Activated T-helper 2 cell treated with anti-CD3 and anti-CD28 coated beads, Interferon-gamma antibody, Interleukin-2, Interleukin-4, amounts not matched to agents 10 μg/mL and 5 μg/mL and 100 μg/mL, durations not matched to agents 14 hours and 24 hours and 36 hours (primary cell): ENCODE results near the gene KIF5C. TPM values are rescaled to one million over a fixed set of nuclear protein-coding genes. Genes with fewer than 3 reads are reported as not detected.
"Not testable (repeated sequence)": the region's sequence is repeated elsewhere in the genome, so short reads cannot be mapped to it uniquely, and the experiment has no call there.

Experiments used
- DNase-seq: peaks from one replicate; pipeline ENCODE4 v3.0.0; 2021; ENCODE audit warnings: low spot score
- H3K27ac Mint-ChIP-seq: one replicate; pipeline ENCODE4 v1.8.0; 2021; ENCODE audit warnings: mixed read lengths
- H3K27me3 Mint-ChIP-seq: one replicate; pipeline ENCODE4 v1.8.0; 2021; ENCODE audit warnings: low read depth, mixed read lengths
- H3K36me3 Mint-ChIP-seq: one replicate; pipeline ENCODE4 v1.8.0; 2021; ENCODE audit warnings: low read depth, mixed read lengths
- H3K4me1 Mint-ChIP-seq: one replicate; pipeline ENCODE4 v1.8.0; 2021; ENCODE audit warnings: low read depth, mixed read lengths
- H3K4me3 Mint-ChIP-seq: one replicate; pipeline ENCODE4 v1.8.0; 2021; ENCODE audit warnings: low read depth, mild to moderate bottlenecking, moderate library complexity, mixed read lengths
- H3K9me3 Mint-ChIP-seq: one replicate; pipeline ENCODE4 v1.8.0; 2021; ENCODE audit warnings: mixed read lengths
- intact Hi-C: fragments of 100-400 bp; cut with micrococcal nuclease; formaldehyde crosslinking; loops from one replicate; pipeline ENCODE4 v1.15.1; 2023
- total RNA-seq: library from RNA; stranded (reverse); gene quantifications from 2 replicates; pipeline ENCODE4 v1.2.3, GENCODE V29; 2022

KIF5C gene
- total RNA-seq, result 12.9 and 17.3 TPM in 2 replicates

GRCh38 chr2:148874868-148875341, at the start of gene KIF5C:
KIF5C (plus strand) TSS chr2:148875227; CDS start chr2:148875618, 391 bp downstream.
- peak within 1 kb of the TSS; percentile 84 for H3K4me3 Mint-ChIP-seq
- DNase-seq, result peak; percentile 73
- H3K27me3 Mint-ChIP-seq, result peaks cover 21% of the 10 kb centered on the region
- H3K27ac Mint-ChIP-seq, result peak within 1 kb of the TSS; percentile 49
- H3K4me1 Mint-ChIP-seq, result peaks cover 14% of the 10 kb centered on the region
- H3K9me3 Mint-ChIP-seq, result peaks cover under 1% of the 10 kb centered on the region
- peaks cover 3% of the 10 kb centered on the region for H3K36me3 Mint-ChIP-seq
- intact Hi-C loops, result loop anchor here (1.0 to 5.0 kb wide), 6 partner anchors 52 to 855 kb away; partner anchors contain the start of genes EPC2 and ORC4

DNA sequence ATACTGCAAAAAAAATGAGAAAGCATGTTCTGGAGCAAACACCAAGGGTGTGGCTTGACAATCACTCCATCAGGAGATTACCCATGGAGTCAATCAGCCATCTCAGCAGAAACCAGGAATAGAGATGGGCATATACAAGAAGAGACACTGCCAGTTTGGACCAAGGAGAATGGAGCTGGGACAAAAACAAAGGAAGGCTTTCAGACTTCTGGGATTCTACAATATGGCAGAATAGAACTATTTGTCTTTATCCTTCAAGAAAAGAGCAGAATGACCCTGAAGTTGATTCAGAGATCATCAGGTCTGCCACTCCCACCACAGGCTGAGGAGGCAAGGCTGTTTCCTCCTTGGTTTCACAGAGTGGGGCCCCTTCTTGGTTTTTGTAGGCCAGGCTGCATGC, 48.2 kb upstream of the KIF5C start:
- Mint-ChIP-seq H3K9me3 (no peaks in the 10 kb centered on the region), H3K4me1 (no peaks in the 10 kb centered on the region), H3K4me3 (no peak overlapping the region), H3K36me3 (no peaks in the 10 kb centered on the region), H3K27me3 (no peaks in the 10 kb centered on the region), H3K27ac (no peak overlapping the region)
- DNase-seq, result no peak
- intact Hi-C loops, result no loop called here

DNA sequence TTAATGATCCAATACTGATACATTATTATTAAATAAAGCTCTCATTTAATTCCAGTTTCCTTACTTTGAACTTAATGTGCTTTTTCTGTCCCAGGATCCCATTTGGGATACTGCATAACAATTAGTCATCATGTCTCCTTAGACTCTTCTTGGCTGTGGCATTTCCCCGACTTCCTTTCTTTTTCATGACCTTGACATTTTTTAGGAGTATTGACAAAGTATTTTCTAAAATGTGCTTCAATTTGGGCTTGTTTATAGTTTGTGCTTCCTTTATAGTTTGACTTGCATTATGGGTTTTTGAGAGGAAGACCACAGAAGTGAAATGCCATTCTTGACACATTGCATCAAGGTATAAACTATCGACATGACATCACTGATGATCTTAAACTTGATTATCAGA, 46.1 kb upstream of the KIF5C start:
- H3K27ac Mint-ChIP-seq, result no peak overlapping the region
- H3K4me1 Mint-ChIP-seq, result no peaks in the 10 kb centered on the region
- no peak overlapping the region for H3K4me3 Mint-ChIP-seq
- no peaks in the 10 kb centered on the region for H3K9me3 Mint-ChIP-seq
- no peak for DNase-seq
- H3K27me3 Mint-ChIP-seq, result peaks cover 3% of the 10 kb centered on the region
- intact Hi-C loops, result no loop called here
- H3K36me3 Mint-ChIP-seq, result no peaks in the 10 kb centered on the region

DNA sequence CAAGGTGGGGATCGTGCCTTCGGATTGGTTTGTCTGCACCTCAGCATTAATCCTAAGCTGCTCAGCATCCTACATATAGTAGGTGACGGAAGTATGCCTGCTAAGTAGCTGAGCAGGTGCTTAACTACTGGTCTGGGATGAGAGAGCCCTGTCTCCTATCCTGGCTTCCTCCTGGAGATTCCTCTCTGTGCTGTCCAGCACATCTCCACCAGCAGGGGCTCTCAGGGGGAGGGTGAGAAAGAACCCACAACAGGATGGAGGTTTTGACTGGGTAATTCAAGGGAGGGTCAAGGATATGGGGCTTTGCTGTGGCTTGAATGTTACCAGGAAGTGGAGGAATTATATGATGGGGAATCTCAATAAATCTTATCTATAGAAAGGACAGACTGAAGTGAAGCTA, 45.4 kb upstream of the KIF5C start:
- H3K9me3 Mint-ChIP-seq, result no peaks in the 10 kb centered on the region
- H3K27me3 Mint-ChIP-seq, result peaks cover 3% of the 10 kb centered on the region
- DNase-seq, result no peak
- no peaks in the 10 kb centered on the region for H3K4me1 Mint-ChIP-seq
- H3K27ac Mint-ChIP-seq, result no peak overlapping the region
- H3K36me3 Mint-ChIP-seq, result no peaks in the 10 kb centered on the region
- intact Hi-C loops, result no loop called here
- no peak overlapping the region for H3K4me3 Mint-ChIP-seq

DNA sequence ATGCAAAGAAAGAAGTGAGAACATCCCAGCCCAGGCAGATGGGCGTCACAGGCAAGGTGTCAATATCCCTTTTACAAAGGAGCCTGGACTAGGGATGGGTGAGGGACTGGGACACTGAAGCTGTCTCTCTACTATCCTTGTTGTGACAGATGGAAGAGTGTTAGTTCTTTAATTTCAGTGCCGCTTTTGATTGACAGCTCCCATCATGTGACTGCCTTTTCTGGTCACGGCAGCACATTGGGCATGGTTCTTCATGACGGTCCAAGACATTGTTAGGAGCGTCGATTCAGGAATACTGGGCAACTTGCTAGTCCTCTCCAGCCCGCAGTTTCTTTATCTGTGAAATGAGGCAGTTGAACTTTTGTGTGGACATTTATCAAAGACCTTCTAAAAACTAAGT, 42.4 kb upstream of the KIF5C start:
- Mint-ChIP-seq H3K4me1 (no peaks in the 10 kb centered on the region), H3K27me3 (peaks cover 12% of the 10 kb centered on the region), H3K9me3 (no peaks in the 10 kb centered on the region), H3K36me3 (no peaks in the 10 kb centered on the region), H3K27ac (no peak overlapping the region), H3K4me3 (no peak overlapping the region)
- intact Hi-C loops, result no loop called here
- DNase-seq, result no peak

DNA sequence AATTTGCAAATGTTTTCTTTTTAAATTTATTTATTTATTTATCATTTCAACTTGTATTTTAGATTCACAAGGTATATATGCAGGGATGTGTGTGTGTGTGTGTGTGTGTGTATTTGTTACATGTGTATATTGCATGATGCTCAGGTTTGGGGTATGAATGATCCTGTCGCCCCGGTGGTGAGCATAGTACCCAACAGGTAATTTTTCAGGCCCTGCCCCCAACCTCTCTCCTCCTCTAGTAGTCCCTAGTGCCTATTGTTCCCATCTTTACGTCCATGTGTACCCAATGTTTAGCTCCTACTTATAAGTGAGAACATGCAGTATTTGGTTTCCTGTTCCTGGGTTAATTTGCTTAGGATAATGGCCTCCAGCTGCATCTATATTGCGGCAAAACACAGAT, 33.0 kb upstream of the KIF5C start:
- H3K4me3 Mint-ChIP-seq, result no peak overlapping the region
- H3K4me1 Mint-ChIP-seq, result no peaks in the 10 kb centered on the region
- DNase-seq, result no peak
- intact Hi-C loops, result no loop called here
- no peaks in the 10 kb centered on the region for H3K9me3 Mint-ChIP-seq
- no peaks in the 10 kb centered on the region for H3K36me3 Mint-ChIP-seq
- H3K27me3 Mint-ChIP-seq, result peaks cover 11% of the 10 kb centered on the region
- H3K27ac Mint-ChIP-seq, result no peak overlapping the region

DNA sequence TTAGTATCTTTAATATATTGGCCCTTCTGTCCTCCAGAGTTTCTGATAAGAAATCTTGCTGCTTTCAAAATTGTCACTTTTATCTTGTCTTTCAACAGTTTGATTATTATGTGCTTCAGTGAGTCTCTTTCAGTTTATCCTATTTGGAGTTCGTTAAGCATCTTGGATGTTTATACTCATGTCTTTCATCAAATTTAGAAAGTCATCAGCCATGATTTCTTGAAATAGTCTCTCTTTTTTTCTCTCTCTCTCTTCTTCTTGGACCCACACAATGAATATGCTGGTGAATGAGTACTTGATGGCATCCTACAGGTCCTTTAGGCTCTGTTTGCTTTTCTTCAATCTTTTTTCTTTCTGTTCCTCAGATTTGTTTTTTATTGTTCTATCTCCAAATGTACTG, 26.9 kb upstream of the KIF5C start:
- peaks cover 4% of the 10 kb centered on the region for H3K9me3 Mint-ChIP-seq
- H3K36me3 Mint-ChIP-seq, result no peaks in the 10 kb centered on the region
- no peak overlapping the region for H3K4me3 Mint-ChIP-seq
- H3K27me3 Mint-ChIP-seq, result peaks cover 20% of the 10 kb centered on the region
- no peak overlapping the region for H3K27ac Mint-ChIP-seq
- intact Hi-C loops, result no loop called here
- no peak for DNase-seq
- H3K4me1 Mint-ChIP-seq, result no peaks in the 10 kb centered on the region

- Mint-ChIP-seq H3K36me3 (no peaks in the 10 kb centered on the region), H3K4me1 (no peaks in the 10 kb centered on the region), H3K27ac (no peak overlapping the region), H3K4me3 (no peak overlapping the region), H3K9me3 (peaks cover 1% of the 10 kb centered on the region), H3K27me3 (peaks cover 30% of the 10 kb centered on the region)
- intact Hi-C loops, result no loop called here
- no peak for DNase-seq
Observed at GRCh38 chr2:148853458-148853857, 21.6 kb upstream of the KIF5C start.

DNA sequence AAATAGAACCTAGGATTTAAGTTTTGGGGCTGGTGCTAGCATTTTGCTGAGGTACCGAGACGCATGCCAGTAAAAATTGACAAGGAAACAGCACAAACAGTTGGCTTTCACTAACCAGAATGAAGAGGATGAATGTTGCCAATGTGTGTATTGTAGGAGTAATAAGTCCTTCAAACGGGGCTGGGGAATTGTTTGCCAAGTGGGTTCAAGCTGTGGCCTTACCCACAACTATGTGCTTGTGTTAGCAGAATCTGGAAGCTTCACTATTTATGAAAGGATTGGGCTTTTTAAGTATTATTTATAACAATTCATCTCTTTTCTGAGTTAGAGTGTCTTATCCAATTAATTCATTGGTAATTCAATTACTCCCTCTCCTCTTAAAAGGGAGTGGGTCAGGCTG, 15.0 kb upstream of the KIF5C start:
- intact Hi-C loops, result no loop called here
- no peaks in the 10 kb centered on the region for H3K36me3 Mint-ChIP-seq
- no peak overlapping the region for H3K27ac Mint-ChIP-seq
- no peaks in the 10 kb centered on the region for H3K4me1 Mint-ChIP-seq
- no peak overlapping the region for H3K4me3 Mint-ChIP-seq
- H3K9me3 Mint-ChIP-seq, result no peaks in the 10 kb centered on the region
- peaks cover 24% of the 10 kb centered on the region for H3K27me3 Mint-ChIP-seq
- DNase-seq, result no peak

DNA sequence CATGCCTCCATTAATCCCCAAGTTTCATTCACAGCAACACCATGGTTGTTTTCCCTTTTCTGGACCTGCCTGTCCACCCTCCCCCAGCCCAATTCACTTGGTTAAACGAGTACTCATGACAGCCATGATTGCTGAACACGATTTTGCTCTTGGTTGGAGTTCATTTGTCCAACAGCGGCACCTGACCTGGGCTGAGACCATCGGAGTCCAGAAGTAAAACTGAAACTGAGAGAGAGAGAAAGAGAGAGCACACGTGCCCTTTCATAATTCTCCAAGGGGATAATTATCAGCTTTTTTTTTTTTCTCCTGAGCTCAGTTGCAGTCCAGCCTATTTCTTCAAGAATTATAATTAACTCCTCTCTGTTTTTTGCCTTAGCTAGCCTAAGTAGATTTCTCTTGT, 13.7 kb upstream of the KIF5C start:
- intact Hi-C loops, result no loop called here
- Mint-ChIP-seq H3K27ac (no peak overlapping the region), H3K36me3 (no peaks in the 10 kb centered on the region), H3K27me3 (peaks cover 24% of the 10 kb centered on the region), H3K4me1 (no peaks in the 10 kb centered on the region), H3K9me3 (no peaks in the 10 kb centered on the region), H3K4me3 (no peak overlapping the region)
- no peak for DNase-seq

GRCh38 chr2:148862478-148862877, 12.5 kb upstream of the KIF5C start:
- H3K9me3 Mint-ChIP-seq, H3K4me3 Mint-ChIP-seq, H3K4me1 Mint-ChIP-seq, DNase-seq, H3K36me3 Mint-ChIP-seq, intact Hi-C loops, H3K27ac Mint-ChIP-seq: not testable (repeated sequence)
- peaks cover 23% of the 10 kb centered on the region for H3K27me3 Mint-ChIP-seq

DNA sequence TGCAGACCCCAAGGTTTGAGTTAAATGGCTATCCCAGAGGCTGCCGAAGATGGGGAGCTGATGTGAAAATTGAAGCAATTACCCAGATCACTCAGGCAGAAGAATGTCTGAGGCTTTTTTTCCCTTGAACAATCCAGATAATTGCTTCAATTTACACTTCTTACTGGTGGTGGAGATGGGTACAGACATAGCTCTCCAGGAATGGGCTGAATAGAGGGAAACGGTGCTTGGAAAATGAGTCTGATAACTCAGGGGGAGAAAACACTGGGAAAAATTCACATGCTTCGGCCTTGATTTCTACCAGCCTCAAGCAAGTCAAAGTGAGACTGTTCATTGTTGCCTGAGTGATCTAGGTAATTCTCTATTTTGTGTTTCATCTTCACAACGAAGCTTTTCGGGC, 9.5 kb upstream of the KIF5C start:
- Mint-ChIP-seq H3K9me3 (peaks cover 3% of the 10 kb centered on the region), H3K27ac (no peak overlapping the region), H3K27me3 (peaks cover 30% of the 10 kb centered on the region), H3K36me3 (no peaks in the 10 kb centered on the region), H3K4me1 (peaks cover 6% of the 10 kb centered on the region), H3K4me3 (no peak overlapping the region)
- DNase-seq, result no peak
- intact Hi-C loops, result no loop called here

GRCh38 chr2:148866091-148866490, 8.9 kb upstream of the KIF5C start:
- intact Hi-C loops, result no loop called here
- peaks cover 28% of the 10 kb centered on the region for H3K27me3 Mint-ChIP-seq
- no peak overlapping the region for H3K27ac Mint-ChIP-seq
- H3K9me3 Mint-ChIP-seq, result peaks cover 3% of the 10 kb centered on the region
- no peak overlapping the region for H3K4me3 Mint-ChIP-seq
- DNase-seq, result no peak
- H3K4me1 Mint-ChIP-seq, result peaks cover 6% of the 10 kb centered on the region
- H3K36me3 Mint-ChIP-seq, result no peaks in the 10 kb centered on the region
